HG03469 (cell line): ENCODE results near the gene MXRA7.

ENCODE experiments used
- ATAC-seq: cut with Tn5 transposase; IDR thresholded peaks from one replicate; pipeline ENCODE4 v1.9.1; 2021; ENCODE audit warnings: mild to moderate bottlenecking, moderate library complexity, moderate number of reproducible peaks; ENCODE audit not compliant: unreplicated experiment

MXRA7 gene

GRCh38 chr17:76681222-76682137 is 29.3 kb downstream of the MXRA7 start:
- no peak for ATAC-seq

GRCh38 chr17:76679239-76679638 is 31.5 kb downstream of the MXRA7 start:
- ATAC-seq, result no peak

- ATAC-seq, result no peak
Measured at GRCh38 chr17:76678330-76678729, 32.4 kb downstream of the MXRA7 start.

GRCh38 chr17:76677406-76677805 is 33.4 kb downstream of the MXRA7 start:
- no peak for ATAC-seq

GRCh38 chr17:76676629-76677028 is 34.1 kb downstream of the MXRA7 start:
- no peak for ATAC-seq

- ATAC-seq, result no peak
Measured at GRCh38 chr17:76675648-76676047, 35.1 kb downstream of the MXRA7 start.

GRCh38 chr17:76674600-76674999 is 36.2 kb downstream of the MXRA7 start:
- no peak for ATAC-seq

GRCh38 chr17:76673729-76674128 is 37.0 kb downstream of the MXRA7 start:
- ATAC-seq, result no peak

- no peak for ATAC-seq
Measured at GRCh38 chr17:76672892-76673291, 37.9 kb downstream of the MXRA7 start.

GRCh38 chr17:76672270-76672851 is 38.4 kb downstream of the MXRA7 start:
- ATAC-seq, result no peak

- no peak for ATAC-seq
Measured at GRCh38 chr17:76671912-76672262, 38.9 kb downstream of the MXRA7 start.

- ATAC-seq, result peak; percentile 83
Measured at GRCh38 chr17:76671123-76671911, 39.4 kb downstream of the MXRA7 start.

GRCh38 chr17:76670718-76671122 is 40.0 kb downstream of the MXRA7 start:
- ATAC-seq, result no peak

GRCh38 chr17:76670020-76670717 is 40.6 kb downstream of the MXRA7 start:
- ATAC-seq, result no peak

- no peak for ATAC-seq
Measured at GRCh38 chr17:76667786-76668453, 42.8 kb downstream of the MXRA7 start.

GRCh38 chr17:76667491-76667755 is 43.3 kb downstream of the MXRA7 start:
- ATAC-seq, result no peak

GRCh38 chr17:76660656-76661042 is 50.1 kb downstream of the MXRA7 start:
- ATAC-seq, result no peak

GRCh38 chr17:76659928-76660655 is 50.7 kb downstream of the MXRA7 start:
- no peak for ATAC-seq

GRCh38 chr17:76658242-76658662 is 52.5 kb downstream of the MXRA7 start:
- no peak for ATAC-seq
